Stimulated activated CD4-positive, alpha-beta T cell treated with anti-CD3 and anti-CD28 coated beads, Interleukin-2, amount 100 ng/mL, for 24 hours (primary cell): ENCODE measurements around the gene TOGARAM2.

Experiments
- DNase-seq, 2 donors: peaks; one replicate each; pipeline ENCODE4 v3.0.0-alpha.2; 2020

The TOGARAM2 gene

GRCh38 chr2:29024882-29025430, 43.9 kb downstream of the TOGARAM2 start:
- no peak for DNase-seq

GRCh38 chr2:29025711-29026110, 44.6 kb downstream of the TOGARAM2 start:
- no peak for DNase-seq

- no peak for DNase-seq
Observed at GRCh38 chr2:29031046-29031445, 49.9 kb downstream of the TOGARAM2 start.

GRCh38 chr2:29032189-29032588, 51.1 kb downstream of the TOGARAM2 start:
- no peak for DNase-seq

- DNase-seq = no peak
Observed at GRCh38 chr2:29033172-29033571, 52.1 kb downstream of the TOGARAM2 start.

- no peak for DNase-seq
Observed at GRCh38 chr2:29033656-29034055, 52.6 kb downstream of the TOGARAM2 start.

GRCh38 chr2:29035016-29035745, 54.1 kb downstream of the TOGARAM2 start:
- DNase-seq = no peak

- DNase-seq = no peak
Observed at GRCh38 chr2:29039718-29040480, 58.8 kb downstream of the TOGARAM2 start.

GRCh38 chr2:29040552-29040951, 59.5 kb downstream of the TOGARAM2 start:
- no peak for DNase-seq

- DNase-seq = no peak
Observed at GRCh38 chr2:29041161-29041660, 60.1 kb downstream of the TOGARAM2 start.

- DNase-seq = no peak
Observed at GRCh38 chr2:29042561-29043075, 61.5 kb downstream of the TOGARAM2 start.

GRCh38 chr2:29044459-29044858, 63.4 kb downstream of the TOGARAM2 start:
- no peak for DNase-seq

- no peak for DNase-seq
Observed at GRCh38 chr2:29046321-29046720, 65.2 kb downstream of the TOGARAM2 start.

GRCh38 chr2:29047083-29047845, 66.2 kb downstream of the TOGARAM2 start:
- no peak for DNase-seq

GRCh38 chr2:29050591-29050990, 69.5 kb downstream of the TOGARAM2 start:
- DNase-seq = no peak

GRCh38 chr2:29051730-29052129, 70.6 kb downstream of the TOGARAM2 start:
- DNase-seq = no peak

GRCh38 chr2:29052807-29053206, 71.7 kb downstream of the TOGARAM2 start:
- DNase-seq = no peak

- no peak for DNase-seq
Observed at GRCh38 chr2:29053223-29053622, 72.1 kb downstream of the TOGARAM2 start.

- DNase-seq = no peak
Observed at GRCh38 chr2:29053670-29054400, 72.7 kb downstream of the TOGARAM2 start.

GRCh38 chr2:29054430-29054829, 73.3 kb downstream of the TOGARAM2 start:
- DNase-seq = no peak

GRCh38 chr2:29055601-29056000, 74.5 kb downstream of the TOGARAM2 start:
- no peak for DNase-seq

GRCh38 chr2:29056452-29056851, 75.4 kb downstream of the TOGARAM2 start:
- no peak for DNase-seq
